Measurements from ENCODE around the gene FCHO1. TPM values are rescaled to one million over a fixed set of nuclear protein-coding genes. Genes with fewer than 3 reads are reported as not detected.

The FCHO1 gene
- total and polyA plus RNA-seq, 9 donors = 0.95 to 4.3 (median 2.8) TPM

- no peaks in the 10 kb centered on the region for H3K36me3 ChIP-seq
- intact Hi-C loops (cut with DNase I) = no loop called here
- 78 to 83% (median 79%) methylated on average over 27 of the region's 27 CpGs for WGBS, 3 donors
Observed at GRCh38 chr19:17834350-17835181, 83.3 kb downstream of the FCHO1 start.

DNA sequence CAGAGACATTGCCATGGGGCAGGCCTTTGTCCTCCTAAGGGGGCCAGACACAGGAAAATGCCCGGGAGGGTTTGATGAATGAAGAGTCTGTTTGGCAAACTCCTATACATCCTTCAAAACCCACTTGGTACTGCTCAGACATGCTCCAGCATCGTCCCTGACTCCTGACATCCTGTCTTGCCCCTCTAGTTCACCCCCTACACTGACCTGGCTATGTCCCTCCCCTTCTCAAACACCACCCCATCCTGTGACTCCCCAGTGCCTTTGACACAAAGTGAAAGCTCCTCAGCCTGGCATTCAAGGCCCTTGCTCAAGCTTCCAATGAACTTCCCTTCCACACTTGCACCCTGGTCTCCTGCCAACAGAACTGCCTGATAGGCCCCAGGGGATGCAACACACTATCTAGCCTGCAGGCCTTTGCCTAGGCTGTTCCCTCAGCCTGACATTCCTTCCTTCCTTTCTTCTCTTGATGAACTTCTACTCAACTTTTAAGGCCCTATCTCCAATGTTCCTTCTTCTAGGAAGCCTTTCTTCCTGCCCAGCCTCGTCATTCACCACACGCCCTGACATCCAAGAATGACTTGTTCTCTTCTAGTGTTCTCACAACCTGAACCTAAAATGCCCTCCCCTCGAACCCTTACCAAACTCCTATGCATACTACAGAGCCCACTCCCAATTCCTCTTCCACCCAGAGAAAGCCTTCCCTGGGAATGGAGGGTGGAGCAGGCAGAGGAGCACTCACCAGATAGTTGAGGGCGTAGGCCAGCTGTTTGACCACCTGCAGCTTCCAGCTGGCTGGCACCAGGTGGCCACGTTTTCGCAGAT is 84.1 kb downstream of the FCHO1 start:
- WGBS, 3 donors = 82 to 85% (median 83%) methylated on average over 8 of the region's 8 CpGs
- no peaks in the 10 kb centered on the region for H3K9me3 ChIP-seq
- intact Hi-C loops (cut with DNase I) = no loop called here
- H3K36me3 ChIP-seq = no peaks in the 10 kb centered on the region
- TF ChIP-seq POLR2A (IDR thresholded peaks at IDR 0.05) = no peak
- no peak for TF ChIP-seq EP300 (IDR thresholded peaks at IDR 0.05)
- TF ChIP-seq, protein P1, sequence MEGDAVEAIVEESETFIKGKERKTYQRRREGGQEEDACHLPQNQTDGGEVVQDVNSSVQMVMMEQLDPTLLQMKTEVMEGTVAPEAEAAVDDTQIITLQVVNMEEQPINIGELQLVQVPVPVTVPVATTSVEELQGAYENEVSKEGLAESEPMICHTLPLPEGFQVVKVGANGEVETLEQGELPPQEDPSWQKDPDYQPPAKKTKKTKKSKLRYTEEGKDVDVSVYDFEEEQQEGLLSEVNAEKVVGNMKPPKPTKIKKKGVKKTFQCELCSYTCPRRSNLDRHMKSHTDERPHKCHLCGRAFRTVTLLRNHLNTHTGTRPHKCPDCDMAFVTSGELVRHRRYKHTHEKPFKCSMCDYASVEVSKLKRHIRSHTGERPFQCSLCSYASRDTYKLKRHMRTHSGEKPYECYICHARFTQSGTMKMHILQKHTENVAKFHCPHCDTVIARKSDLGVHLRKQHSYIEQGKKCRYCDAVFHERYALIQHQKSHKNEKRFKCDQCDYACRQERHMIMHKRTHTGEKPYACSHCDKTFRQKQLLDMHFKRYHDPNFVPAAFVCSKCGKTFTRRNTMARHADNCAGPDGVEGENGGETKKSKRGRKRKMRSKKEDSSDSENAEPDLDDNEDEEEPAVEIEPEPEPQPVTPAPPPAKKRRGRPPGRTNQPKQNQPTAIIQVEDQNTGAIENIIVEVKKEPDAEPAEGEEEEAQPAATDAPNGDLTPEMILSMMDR (IDR thresholded peaks at IDR 0.05) = no peak
- no peak for DNase-seq
- no peak overlapping the region for H3K27ac ChIP-seq
- H3K4me1 ChIP-seq (ENCODE audit: insufficient read depth) = no peaks in the 10 kb centered on the region
- H3K27me3 ChIP-seq = no peaks in the 10 kb centered on the region
- no peak overlapping the region for H3K4me3 ChIP-seq

More at GRCh38 chr19:17834350-17835181, 83.3 kb downstream of the FCHO1 start:
- no peak for DNase-seq
- Histone ChIP-seq H3K4me1 (ENCODE audit: insufficient read depth) (peaks cover 2% of the 10 kb centered on the region), H3K4me3 (no peak overlapping the region), H3K27me3 (no peaks in the 10 kb centered on the region), H3K9me3 (no peaks in the 10 kb centered on the region), H3K27ac (no peak overlapping the region)
- TF ChIP-seq POLR2A (IDR thresholded peaks at IDR 0.05) (no peak), EP300 (IDR thresholded peaks at IDR 0.05) (no peak)
- TF ChIP-seq, protein P1 (IDR thresholded peaks at IDR 0.05) = no peak

DNA sequence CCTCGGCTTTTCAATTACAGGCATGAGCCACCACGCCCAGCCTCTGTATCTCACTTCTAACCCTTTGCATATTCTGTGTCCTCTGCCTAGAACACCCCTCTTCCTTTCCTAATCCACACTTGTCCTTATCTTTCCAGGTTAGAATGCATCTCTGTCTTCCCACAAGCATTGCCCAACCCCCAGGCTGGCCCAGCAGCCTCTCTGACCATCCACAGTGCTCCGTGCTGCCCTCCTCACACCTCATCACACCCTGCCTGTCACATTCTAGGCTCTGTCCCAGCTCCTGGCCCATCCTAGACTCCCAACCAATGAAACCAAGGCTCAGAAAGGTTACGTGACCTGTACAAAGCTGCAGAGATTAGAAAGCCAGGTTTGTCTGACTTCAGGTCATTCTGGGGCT is 85.3 kb downstream of the FCHO1 start:
- no peak for TF ChIP-seq POLR2A (IDR thresholded peaks at IDR 0.05)
- TF ChIP-seq, protein P1 (IDR thresholded peaks at IDR 0.05) = no peak
- no peak for TF ChIP-seq EP300 (IDR thresholded peaks at IDR 0.05)
- H3K4me3 ChIP-seq = no peak overlapping the region
- no peak for DNase-seq
- intact Hi-C loops (cut with DNase I) = no loop called here
- H3K9me3 ChIP-seq = no peaks in the 10 kb centered on the region
- no peaks in the 10 kb centered on the region for H3K4me1 ChIP-seq (ENCODE audit: insufficient read depth)
- WGBS, 3 donors = 68 to 74% (median 74%) methylated on average over 4 of the region's 4 CpGs
- H3K27me3 ChIP-seq = no peaks in the 10 kb centered on the region
- no peaks in the 10 kb centered on the region for H3K36me3 ChIP-seq
- no peak overlapping the region for H3K27ac ChIP-seq

DNA sequence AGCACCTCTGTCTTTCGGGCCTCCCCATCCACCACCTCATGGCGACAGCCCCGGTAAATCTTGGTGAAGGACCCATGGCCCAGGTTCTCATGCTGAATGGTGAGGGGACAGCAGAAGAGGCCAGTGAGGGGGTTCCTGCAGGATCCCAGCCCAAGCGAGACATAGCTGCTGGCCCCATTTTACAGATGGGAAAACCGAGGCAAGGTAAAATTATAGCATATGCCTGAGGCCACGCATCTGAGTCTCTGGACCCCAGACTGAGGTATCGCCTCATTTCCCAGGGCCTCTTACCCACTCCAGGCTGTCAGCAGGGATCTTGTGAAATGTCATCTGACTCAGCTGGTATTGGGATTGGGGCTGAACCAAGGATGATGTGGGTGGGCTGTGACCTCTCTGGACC is 86.7 kb downstream of the FCHO1 start:
- TF ChIP-seq POLR2A (IDR thresholded peaks at IDR 0.05) = no peak
- TF ChIP-seq EP300 (IDR thresholded peaks at IDR 0.05) = no peak
- TF ChIP-seq, protein P1 (IDR thresholded peaks at IDR 0.05) = no peak
- 89 to 96% (median 94%) methylated on average over 7 of the region's 7 CpGs for WGBS, 3 donors

More for the DNA sequence above, 86.7 kb downstream of the FCHO1 start:
- intact Hi-C loops (cut with DNase I) = no loop called here
- H3K9me3 ChIP-seq = no peaks in the 10 kb centered on the region
- no peak overlapping the region for H3K27ac ChIP-seq
- no peaks in the 10 kb centered on the region for H3K27me3 ChIP-seq
- no peak for DNase-seq
- no peaks in the 10 kb centered on the region for H3K36me3 ChIP-seq
- no peak overlapping the region for H3K4me3 ChIP-seq
- H3K4me1 ChIP-seq (ENCODE audit: insufficient read depth) = peaks cover 2% of the 10 kb centered on the region

Other genes with a start within 250 kb of the FCHO1 start
- gene PGLS, start 239.8 kb upstream of the FCHO1 start, total RNA-seq = 10 to 100 TPM; 43.9 to 93.0 (median 73.9) TPM
- gene PGLS, start 239.8 kb upstream of the FCHO1 start, polyA plus RNA-seq = 10 to 100 TPM; 11.0 to 72.3 TPM
- gene COLGALT1, start 195.8 kb upstream of the FCHO1 start, total RNA-seq = 10 to 100 TPM; 30.4 to 75.2 (median 45.2) TPM
- gene COLGALT1, start 195.8 kb upstream of the FCHO1 start, polyA plus RNA-seq = 10 to 100 TPM; 31.4 to 72.6 TPM
- under 1 TPM; 0.08 to 0.32 (median 0.12) TPM for gene UNC13A, start 63.1 kb upstream of the FCHO1 start, total RNA-seq
- gene UNC13A, start 63.1 kb upstream of the FCHO1 start, polyA plus RNA-seq = under 1 TPM; 0.24 to 0.38 TPM
- gene MAP1S, start 32.0 kb upstream of the FCHO1 start, total RNA-seq = 10 to 100 TPM; 25.4 to 76.8 (median 69.3) TPM
- 10 to 100 TPM in 1 of 2 donors, 1 to 10 TPM in 1; 5.0 to 24.5 TPM for gene MAP1S, start 32.0 kb upstream of the FCHO1 start, polyA plus RNA-seq
- under 1 TPM in 5 of 7 donors, not detected in 2; 0.34 to 0.79 (median 0.51) TPM for gene B3GNT3, start 43.7 kb downstream of the FCHO1 start, total RNA-seq
- under 1 TPM; 0.25 to 0.28 TPM for gene B3GNT3, start 43.7 kb downstream of the FCHO1 start, polyA plus RNA-seq
- 1 to 10 TPM in 4 of 7 donors, under 1 TPM in 2, not detected in 1; 0.38 to 4.9 (median 1.4) TPM for gene INSL3, start 70.0 kb downstream of the FCHO1 start, total RNA-seq
- 100 to 1,000 TPM; 103 to 121 TPM for gene INSL3, start 70.0 kb downstream of the FCHO1 start, polyA plus RNA-seq
- 10 to 100 TPM in 6 of 7 donors, 1 to 10 TPM in 1; 7.5 to 35.5 (median 25.7) TPM for gene JAK3, start 96.5 kb downstream of the FCHO1 start, total RNA-seq
- gene JAK3, start 96.5 kb downstream of the FCHO1 start, polyA plus RNA-seq = 10 to 100 TPM in 1 of 2 donors, 1 to 10 TPM in 1; 6.6 to 12.7 TPM
- gene RPL18A, start 108.4 kb downstream of the FCHO1 start, total RNA-seq = 1,000 to 10,000 TPM; 2,762 to 5,071 (median 3,195) TPM
- gene RPL18A, start 108.4 kb downstream of the FCHO1 start, polyA plus RNA-seq = 1,000 to 10,000 TPM in 1 of 2 donors, 100 to 1,000 TPM in 1; 636 to 4,721 TPM
- gene SLC5A5, start 120.5 kb downstream of the FCHO1 start, total RNA-seq = under 1 TPM in 1 of 7 donors, not detected in 6; 0.07 TPM
- not detected for gene SLC5A5, start 120.5 kb downstream of the FCHO1 start, polyA plus RNA-seq
- gene CCDC124, start 181.5 kb downstream of the FCHO1 start, total RNA-seq = 10 to 100 TPM; 20.7 to 69.3 (median 50.4) TPM
- 10 to 100 TPM in 1 of 2 donors, 1 to 10 TPM in 1; 4.7 to 74.5 TPM for gene CCDC124, start 181.5 kb downstream of the FCHO1 start, polyA plus RNA-seq
- gene KCNN1, start 215.6 kb downstream of the FCHO1 start, total RNA-seq = 1 to 10 TPM in 4 of 7 donors, under 1 TPM in 2, not detected in 1; 0.33 to 5.9 (median 2.2) TPM
- gene KCNN1, start 215.6 kb downstream of the FCHO1 start, polyA plus RNA-seq = 1 to 10 TPM in 1 of 2 donors, under 1 TPM in 1; 1.00 to 1.7 TPM

Measured in ovary (tissue), 9 donors.